ENCODE results near the gene ITGA3.
A peak's percentile ranks its signal among the peaks of the same experiment; 100 is the strongest.

The ITGA3 gene

GRCh38 chr17:50062293-50063243 lies 6.7 kb downstream of the ITGA3 start:
- no CpG with 5 or more reads among the region's 10 CpGs for WGBS (ENCODE audit: extremely low coverage, insufficient coverage, low lambda C conversion rate)
- no peak overlapping the region for H3K9ac ChIP-seq (ENCODE audit: low read length)
- no peak overlapping the region for H2BK15ac ChIP-seq (replicated peaks; ENCODE audit: low read depth)
- H3K4me2 ChIP-seq (ENCODE audit: low read length) = no peak overlapping the region
- no peaks in the 10 kb centered on the region for H3K27me3 ChIP-seq (ENCODE audit: insufficient read depth, low read length, poor library complexity)
- H3K27ac ChIP-seq (ENCODE audit: low read depth, low read length) = no peak overlapping the region
- H3K36me3 ChIP-seq (ENCODE audit: control insufficient read depth, insufficient read depth, low read length) = no peaks in the 10 kb centered on the region
- no peak overlapping the region for H4K8ac ChIP-seq (ENCODE audit: low read depth, low read length)
- no peak overlapping the region for H3K23ac ChIP-seq (ENCODE audit: low read length)
- H3K18ac ChIP-seq (ENCODE audit: low read length) = no peak overlapping the region
- H4K5ac ChIP-seq (ENCODE audit: low read length) = no peak overlapping the region
- no peaks in the 10 kb centered on the region for H3K4me1 ChIP-seq (ENCODE audit: control insufficient read depth, low read depth, low read length)
- no peak for DNase-seq
- H3K56ac ChIP-seq (ENCODE audit: low read length) = no peak overlapping the region
- no peak overlapping the region for H2AK5ac ChIP-seq (ENCODE audit: low read length)
- H3K4me3 ChIP-seq (ENCODE audit: low read length) = no peak overlapping the region
- no peaks in the 10 kb centered on the region for H3K79me2 ChIP-seq (ENCODE audit: control insufficient read depth, insufficient read depth, low read length)
- no peaks in the 10 kb centered on the region for H3K79me1 ChIP-seq (ENCODE audit: low read length)
- no peak overlapping the region for H2BK120ac ChIP-seq (ENCODE audit: low read depth, low read length)
- H3K4ac ChIP-seq (ENCODE audit: low read depth, low read length) = no peak overlapping the region
- no peak overlapping the region for H2BK5ac ChIP-seq (ENCODE audit: low read length)

DNA sequence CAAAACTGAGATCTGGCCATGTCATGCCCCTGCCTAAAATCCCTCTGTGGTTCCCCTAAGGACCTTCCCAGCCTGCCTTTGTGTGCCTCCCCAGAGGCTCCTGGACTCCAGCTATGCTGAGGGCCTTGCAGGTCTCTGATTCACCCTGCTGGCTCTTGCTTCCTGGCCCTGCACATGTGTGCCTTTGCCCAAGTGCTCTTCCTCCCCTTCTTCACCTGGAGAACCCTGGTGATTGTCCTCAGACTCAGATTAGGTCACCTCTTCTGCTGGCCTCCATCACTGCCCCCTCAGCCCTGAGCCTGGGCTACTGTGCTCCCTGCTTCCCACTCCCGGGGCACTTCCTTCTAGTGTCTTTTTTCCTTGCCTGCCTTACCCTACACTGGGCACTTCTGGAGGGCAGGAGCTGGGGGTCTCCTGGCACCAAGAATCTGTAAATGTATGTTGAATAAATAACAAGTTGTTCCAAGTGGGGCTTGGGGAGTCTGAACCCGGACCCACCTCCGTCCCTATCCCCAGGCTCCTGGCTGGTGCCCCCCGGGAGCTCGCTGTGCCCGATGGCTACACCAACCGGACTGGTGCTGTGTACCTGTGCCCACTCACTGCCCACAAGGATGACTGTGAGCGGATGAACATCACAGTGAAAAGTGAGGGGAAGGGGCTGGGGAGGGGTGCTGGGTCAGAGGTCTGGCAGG lies 7.8 kb downstream of the ITGA3 start:
- H2BK15ac ChIP-seq (replicated peaks; ENCODE audit: low read depth) = no peak overlapping the region
- no peak overlapping the region for H2BK5ac ChIP-seq (ENCODE audit: low read length)
- WGBS (ENCODE audit: extremely low coverage, insufficient coverage, low lambda C conversion rate) = no CpG with 5 or more reads among the region's 8 CpGs
- H3K23ac ChIP-seq (ENCODE audit: low read length) = no peak overlapping the region
- no peak overlapping the region for H3K9ac ChIP-seq (ENCODE audit: low read length)
- no peaks in the 10 kb centered on the region for H3K27me3 ChIP-seq (ENCODE audit: insufficient read depth, low read length, poor library complexity)
- no peak overlapping the region for H3K4me3 ChIP-seq (ENCODE audit: low read length)
- H4K5ac ChIP-seq (ENCODE audit: low read length) = no peak overlapping the region
- H3K18ac ChIP-seq (ENCODE audit: low read length) = no peak overlapping the region
- no peaks in the 10 kb centered on the region for H3K4me1 ChIP-seq (ENCODE audit: control insufficient read depth, low read depth, low read length)
- no peak overlapping the region for H2BK120ac ChIP-seq (ENCODE audit: low read depth, low read length)
- no peak overlapping the region for H2AK5ac ChIP-seq (ENCODE audit: low read length)
- H3K56ac ChIP-seq (ENCODE audit: low read length) = no peak overlapping the region
- H3K27ac ChIP-seq (ENCODE audit: low read depth, low read length) = no peak overlapping the region
- no peaks in the 10 kb centered on the region for H3K79me2 ChIP-seq (ENCODE audit: control insufficient read depth, insufficient read depth, low read length)
- no peak for DNase-seq
- no peak overlapping the region for H4K8ac ChIP-seq (ENCODE audit: low read depth, low read length)
- no peak overlapping the region for H3K4me2 ChIP-seq (ENCODE audit: low read length)
- H3K36me3 ChIP-seq (ENCODE audit: control insufficient read depth, insufficient read depth, low read length) = no peaks in the 10 kb centered on the region
- no peak overlapping the region for H3K4ac ChIP-seq (ENCODE audit: low read depth, low read length)
- no peaks in the 10 kb centered on the region for H3K79me1 ChIP-seq (ENCODE audit: low read length)

GRCh38 chr17:50064253-50065001 lies 8.5 kb downstream of the ITGA3 start:
- Histone ChIP-seq H3K27me3 (ENCODE audit: insufficient read depth, low read length, poor library complexity) (no peaks in the 10 kb centered on the region), H3K79me2 (ENCODE audit: control insufficient read depth, insufficient read depth, low read length) (no peaks in the 10 kb centered on the region), H4K8ac (ENCODE audit: low read depth, low read length) (no peak overlapping the region), H3K18ac (ENCODE audit: low read length) (peak overlapping the region; percentile 2), H2AK5ac (ENCODE audit: low read length) (no peak overlapping the region), H3K4ac (ENCODE audit: low read depth, low read length) (no peak overlapping the region), H3K36me3 (ENCODE audit: control insufficient read depth, insufficient read depth, low read length) (no peaks in the 10 kb centered on the region), H3K56ac (ENCODE audit: low read length) (peak overlapping the region; percentile 37), H3K4me3 (ENCODE audit: low read length) (no peak overlapping the region), H3K23ac (ENCODE audit: low read length) (no peak overlapping the region), H3K27ac (ENCODE audit: low read depth, low read length) (peak overlapping the region; percentile 5), H3K4me1 (ENCODE audit: control insufficient read depth, low read depth, low read length) (no peaks in the 10 kb centered on the region), H2BK15ac (replicated peaks; ENCODE audit: low read depth) (no peak overlapping the region), H2BK5ac (ENCODE audit: low read length) (no peak overlapping the region), H3K4me2 (ENCODE audit: low read length) (no peak overlapping the region), H2BK120ac (ENCODE audit: low read depth, low read length) (no peak overlapping the region), H3K79me1 (ENCODE audit: low read length) (no peaks in the 10 kb centered on the region), H3K9ac (ENCODE audit: low read length) (no peak overlapping the region), H4K5ac (ENCODE audit: low read length) (no peak overlapping the region)
- WGBS (ENCODE audit: extremely low coverage, insufficient coverage, low lambda C conversion rate) = no CpG with 5 or more reads among the region's 20 CpGs
- peak; percentile 73 for DNase-seq

DNA sequence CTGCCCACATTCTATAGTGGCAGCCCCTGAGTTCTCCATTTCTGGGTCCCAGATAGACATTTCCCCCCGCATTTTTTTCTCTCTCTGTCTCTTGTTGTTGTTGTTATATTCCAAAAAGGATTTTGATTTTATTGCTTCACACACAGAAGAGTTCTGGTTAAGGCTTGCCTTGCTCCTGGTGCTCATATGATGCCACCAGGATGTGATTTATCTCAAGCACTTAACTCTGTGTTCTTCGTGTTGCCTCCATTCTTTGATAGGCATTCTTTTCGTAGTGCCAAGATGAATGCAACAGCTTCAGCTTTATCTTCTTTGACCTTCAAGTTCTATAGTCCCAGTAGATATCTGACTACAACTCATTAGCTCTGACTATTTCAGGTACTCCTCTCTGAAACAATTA lies 9.1 kb downstream of the ITGA3 start:
- Histone ChIP-seq H4K8ac (ENCODE audit: low read depth, low read length) (no peak overlapping the region), H3K36me3 (ENCODE audit: control insufficient read depth, insufficient read depth, low read length) (no peaks in the 10 kb centered on the region), H2BK5ac (ENCODE audit: low read length) (no peak overlapping the region), H3K4me3 (ENCODE audit: low read length) (no peak overlapping the region), H3K4me2 (ENCODE audit: low read length) (no peak overlapping the region), H3K23ac (ENCODE audit: low read length) (no peak overlapping the region), H4K5ac (ENCODE audit: low read length) (no peak overlapping the region), H3K27ac (ENCODE audit: low read depth, low read length) (peak overlapping the region; percentile 5), H2BK15ac (replicated peaks; ENCODE audit: low read depth) (no peak overlapping the region), H3K79me1 (ENCODE audit: low read length) (no peaks in the 10 kb centered on the region), H3K9ac (ENCODE audit: low read length) (no peak overlapping the region), H3K79me2 (ENCODE audit: control insufficient read depth, insufficient read depth, low read length) (no peaks in the 10 kb centered on the region), H3K4me1 (ENCODE audit: control insufficient read depth, low read depth, low read length) (no peaks in the 10 kb centered on the region), H3K4ac (ENCODE audit: low read depth, low read length) (no peak overlapping the region), H3K27me3 (ENCODE audit: insufficient read depth, low read length, poor library complexity) (no peaks in the 10 kb centered on the region), H3K18ac (ENCODE audit: low read length) (no peak overlapping the region), H3K56ac (ENCODE audit: low read length) (no peak overlapping the region), H2BK120ac (ENCODE audit: low read depth, low read length) (no peak overlapping the region), H2AK5ac (ENCODE audit: low read length) (no peak overlapping the region)
- WGBS (ENCODE audit: extremely low coverage, insufficient coverage, low lambda C conversion rate) = no CpG with 5 or more reads among the region's 3 CpGs
- no peak for DNase-seq

DNA sequence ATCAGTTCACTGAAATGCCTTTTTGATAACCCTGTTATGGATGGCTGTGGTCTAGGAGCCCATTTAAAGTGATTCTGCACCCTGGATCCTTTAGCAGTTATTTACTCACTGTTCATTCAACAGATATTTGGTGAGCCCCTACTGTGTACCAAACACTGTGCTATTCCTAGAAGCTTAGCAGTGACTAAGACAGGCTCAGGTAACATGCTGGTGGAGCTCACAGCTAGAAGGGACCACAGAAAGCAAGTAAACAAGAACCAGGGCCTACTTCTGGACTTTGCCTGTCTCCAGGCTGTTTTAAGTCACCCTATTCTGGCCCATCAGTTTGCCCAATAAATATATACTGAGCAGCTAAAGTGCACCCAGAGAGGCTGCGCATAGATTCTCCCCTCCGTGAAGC lies 11.1 kb downstream of the ITGA3 start:
- Histone ChIP-seq H3K36me3 (ENCODE audit: control insufficient read depth, insufficient read depth, low read length) (no peaks in the 10 kb centered on the region), H3K4me3 (ENCODE audit: low read length) (no peak overlapping the region), H3K56ac (ENCODE audit: low read length) (no peak overlapping the region), H3K18ac (ENCODE audit: low read length) (no peak overlapping the region), H3K4me2 (ENCODE audit: low read length) (no peak overlapping the region), H4K5ac (ENCODE audit: low read length) (no peak overlapping the region), H2BK15ac (replicated peaks; ENCODE audit: low read depth) (no peak overlapping the region), H3K79me1 (ENCODE audit: low read length) (no peaks in the 10 kb centered on the region), H2BK120ac (ENCODE audit: low read depth, low read length) (no peak overlapping the region), H3K4me1 (ENCODE audit: control insufficient read depth, low read depth, low read length) (no peaks in the 10 kb centered on the region), H2BK5ac (ENCODE audit: low read length) (no peak overlapping the region), H3K27me3 (ENCODE audit: insufficient read depth, low read length, poor library complexity) (no peaks in the 10 kb centered on the region), H2AK5ac (ENCODE audit: low read length) (no peak overlapping the region), H4K8ac (ENCODE audit: low read depth, low read length) (no peak overlapping the region), H3K23ac (ENCODE audit: low read length) (no peak overlapping the region), H3K79me2 (ENCODE audit: control insufficient read depth, insufficient read depth, low read length) (no peaks in the 10 kb centered on the region), H3K4ac (ENCODE audit: low read depth, low read length) (no peak overlapping the region), H3K9ac (ENCODE audit: low read length) (no peak overlapping the region), H3K27ac (ENCODE audit: low read depth, low read length) (no peak overlapping the region)
- DNase-seq = no peak
- WGBS (ENCODE audit: extremely low coverage, insufficient coverage, low lambda C conversion rate) = no CpG with 5 or more reads among the region's 2 CpGs

Data from mesendoderm (in vitro differentiated cells).